ENCODE data around the gene GID8.

DNA sequence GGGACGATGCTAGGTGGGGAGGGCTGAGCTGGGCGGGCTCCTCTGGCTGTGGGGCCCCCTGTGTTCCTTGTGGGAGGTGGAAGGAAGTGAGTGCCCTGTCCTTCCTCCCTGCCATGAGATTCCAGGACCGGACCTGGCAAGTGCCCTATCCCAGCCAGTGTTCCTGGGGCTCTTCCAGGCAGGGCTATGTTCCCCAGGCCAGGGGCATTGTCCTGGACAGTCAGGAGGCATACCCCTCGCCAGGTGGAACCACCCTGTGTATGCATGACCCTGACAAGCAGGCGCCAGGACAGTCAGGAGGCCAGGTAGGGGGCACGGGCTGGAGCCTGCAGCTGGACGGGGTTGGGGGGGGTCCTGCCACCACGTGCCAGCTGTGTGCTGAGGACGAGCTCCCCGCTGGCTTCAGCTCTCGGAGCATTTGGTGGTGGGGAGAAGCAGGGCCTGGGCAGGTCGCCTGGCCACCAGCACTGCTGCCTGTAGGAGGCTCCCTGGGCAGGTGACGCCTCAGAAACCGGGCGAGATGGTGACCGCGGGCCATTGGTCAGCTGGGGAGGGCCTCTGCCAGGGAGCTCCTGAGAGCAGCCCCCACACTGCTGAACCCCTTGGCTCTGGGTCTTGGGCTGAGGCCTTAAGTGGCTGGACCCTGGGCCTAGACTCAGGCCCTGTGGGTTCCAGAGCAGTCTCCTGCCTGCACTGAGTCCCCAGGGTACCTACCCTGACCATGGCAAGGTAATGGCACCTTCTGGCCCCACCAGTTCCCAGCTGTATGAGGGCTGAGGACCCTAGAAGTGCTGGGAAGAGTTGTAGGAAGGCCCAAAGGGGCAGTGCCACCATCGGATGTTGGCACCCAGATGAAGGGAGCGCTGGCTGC lies 15.3 kb downstream of the GID8 start:
- no peak for TF ChIP-seq EP300 (conservative IDR thresholded peaks at IDR 0.05; ENCODE audit: poor library complexity, severe bottlenecking)
- TF ChIP-seq EZH2 (IDR thresholded peaks at IDR 0.05; ENCODE audit: borderline replicate concordance, insufficient read depth, low read length, poor library complexity, severe bottlenecking), result no peak
- no peak for TF ChIP-seq POLR2AphosphoS5 (IDR thresholded peaks at IDR 0.05)
